HFF-Myc (cell line): Measurements from ENCODE around the gene ASCL5.

Experiments
- DNase-seq: peaks from one replicate; pipeline ENCODE4 v3.0.0-alpha.2; 2011; ENCODE audit warnings: low read depth; ENCODE audit errors: extremely low read depth
- H3K4me3 ChIP-seq: replicated peaks from 2 replicates; pipeline ENCODE4 v1.5.1; 2011; ENCODE audit warnings: low read depth, mild to moderate bottlenecking, control low read depth, low read length
- TF ChIP-seq, protein P1 (sequence below): IDR thresholded peaks from 2 replicates; pipeline ENCODE4 v1.5.1; 2012; ENCODE audit warnings: mild to moderate bottlenecking, low read depth, low read length, control low read depth; ENCODE audit errors: missing control alignments

ASCL5 gene

GRCh38 chr1:201116091-201116490 is 10.9 kb downstream of the ASCL5 start:
- TF ChIP-seq, protein P1, sequence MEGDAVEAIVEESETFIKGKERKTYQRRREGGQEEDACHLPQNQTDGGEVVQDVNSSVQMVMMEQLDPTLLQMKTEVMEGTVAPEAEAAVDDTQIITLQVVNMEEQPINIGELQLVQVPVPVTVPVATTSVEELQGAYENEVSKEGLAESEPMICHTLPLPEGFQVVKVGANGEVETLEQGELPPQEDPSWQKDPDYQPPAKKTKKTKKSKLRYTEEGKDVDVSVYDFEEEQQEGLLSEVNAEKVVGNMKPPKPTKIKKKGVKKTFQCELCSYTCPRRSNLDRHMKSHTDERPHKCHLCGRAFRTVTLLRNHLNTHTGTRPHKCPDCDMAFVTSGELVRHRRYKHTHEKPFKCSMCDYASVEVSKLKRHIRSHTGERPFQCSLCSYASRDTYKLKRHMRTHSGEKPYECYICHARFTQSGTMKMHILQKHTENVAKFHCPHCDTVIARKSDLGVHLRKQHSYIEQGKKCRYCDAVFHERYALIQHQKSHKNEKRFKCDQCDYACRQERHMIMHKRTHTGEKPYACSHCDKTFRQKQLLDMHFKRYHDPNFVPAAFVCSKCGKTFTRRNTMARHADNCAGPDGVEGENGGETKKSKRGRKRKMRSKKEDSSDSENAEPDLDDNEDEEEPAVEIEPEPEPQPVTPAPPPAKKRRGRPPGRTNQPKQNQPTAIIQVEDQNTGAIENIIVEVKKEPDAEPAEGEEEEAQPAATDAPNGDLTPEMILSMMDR: no peak
- no peak overlapping the region for H3K4me3 ChIP-seq
- no peak for DNase-seq

- TF ChIP-seq, protein P1: no peak
- no peak for DNase-seq
- H3K4me3 ChIP-seq: no peak overlapping the region
Observed at GRCh38 chr1:201115390-201115937, 11.5 kb downstream of the ASCL5 start.

DNA sequence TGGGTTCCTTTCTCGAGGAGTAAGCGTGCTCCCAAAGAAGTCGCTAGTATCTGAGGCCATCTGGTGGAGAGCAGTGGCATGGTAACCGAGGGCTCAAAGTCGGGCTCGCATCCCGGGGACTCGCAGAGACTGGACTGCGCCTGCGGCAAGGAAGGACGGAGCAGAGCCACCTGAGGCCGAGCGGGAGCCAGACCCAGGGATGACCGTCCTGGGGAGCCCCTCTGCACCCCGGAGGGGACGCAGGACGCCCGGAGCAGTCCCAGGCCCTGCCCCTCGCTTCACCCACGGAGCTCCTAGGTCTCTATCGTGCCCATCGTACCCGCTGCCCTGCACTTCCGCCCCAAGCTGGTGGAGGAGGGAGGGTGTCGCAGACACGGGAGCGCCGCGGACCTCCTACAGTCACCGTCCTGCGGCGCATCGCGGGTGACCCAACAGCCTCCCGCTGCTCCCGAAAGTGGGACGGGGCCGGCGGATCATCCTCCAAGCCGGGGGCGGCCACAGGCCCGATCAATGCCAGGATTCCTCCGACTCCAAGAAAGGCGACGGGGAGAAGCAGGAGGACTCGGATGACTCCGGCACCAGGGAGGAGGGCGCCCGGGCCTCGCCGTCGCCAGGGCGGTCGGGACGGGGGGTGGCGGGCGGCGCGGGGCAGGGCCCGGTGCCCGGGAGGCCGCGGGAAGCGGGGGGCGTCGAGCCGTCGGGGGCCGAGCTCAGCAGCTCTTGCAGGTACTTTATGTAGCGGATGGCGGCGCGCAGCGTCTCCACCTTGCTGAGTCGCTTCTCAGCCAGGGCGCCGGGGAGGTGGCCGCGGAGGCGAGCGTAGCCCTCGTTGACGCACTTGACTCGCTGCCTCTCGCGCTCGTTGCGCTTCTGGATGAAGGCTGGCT is 12.5 kb downstream of the ASCL5 start:
- DNase-seq: peak; percentile 76
- peak overlapping the region; percentile 44 for H3K4me3 ChIP-seq
- TF ChIP-seq, protein P1: peak; percentile 81

GRCh38 chr1:201113451-201114244 is 13.3 kb downstream of the ASCL5 start:
- no peak for DNase-seq
- H3K4me3 ChIP-seq: peak overlapping the region; percentile 44; the same call in 1 of the 2 replicates
- TF ChIP-seq, protein P1: no peak

- no peak for DNase-seq
- H3K4me3 ChIP-seq: no peak overlapping the region
- TF ChIP-seq, protein P1: no peak
Observed at GRCh38 chr1:201112926-201113325, 14.1 kb downstream of the ASCL5 start.

DNA sequence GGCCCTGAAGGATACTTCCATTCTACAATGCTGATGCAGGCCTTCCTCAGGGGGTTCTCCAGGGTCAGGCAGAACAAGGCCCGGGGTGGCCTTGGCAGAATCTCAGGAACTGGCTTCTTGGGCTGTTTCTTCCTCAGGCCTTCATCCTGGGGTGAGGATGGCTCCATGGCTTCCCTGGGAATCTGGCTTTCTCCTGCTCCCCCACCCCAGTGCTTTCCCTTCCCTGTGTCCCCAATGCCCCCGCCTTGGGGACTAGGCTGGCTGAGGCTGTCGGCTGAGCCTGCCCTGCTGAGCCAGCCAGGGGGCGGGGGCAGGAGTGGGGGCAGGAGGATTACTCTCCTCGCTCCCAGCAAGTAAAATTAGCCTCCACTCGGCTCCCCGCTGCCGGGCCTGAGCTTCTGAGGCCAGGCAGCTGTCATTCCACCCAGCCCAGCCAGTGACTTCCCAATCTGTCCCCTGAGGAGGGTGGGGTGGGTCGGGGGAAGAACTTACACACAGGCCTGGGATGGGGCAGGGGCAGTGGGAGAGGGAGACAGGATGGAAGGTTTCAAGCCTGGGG is 14.7 kb downstream of the ASCL5 start, which contains the start of gene CACNA1S:
TSS of gene CACNA1S (minus strand) at position 254 of the 559 bp plus-strand sequence. CDS start at position 167, 87 bp downstream.
- TF ChIP-seq, protein P1: no peak
- DNase-seq: no peak
- H3K4me3 ChIP-seq: no peak within 1 kb of the TSS
